Tibial nerve (tissue), 4 donors: ENCODE data around the gene USP37. TPM values are rescaled to one million over a fixed set of nuclear protein-coding genes. Genes with fewer than 3 reads are reported as not detected.
A peak's percentile ranks its signal among the peaks of the same experiment; 100 is the strongest.

Experiments used
- DNase-seq, 2 donors: peaks; one replicate each; pipeline ENCODE4 v3.0.0-alpha.2; 2019; ENCODE audit warnings: low spot score in 2 of 2
- H3K27ac ChIP-seq, 4 donors: fragments of 200-600 bp; sonication (generic) in 3 of 4; one replicate each; pipeline ENCODE4 v1.5.1; 2017 to 2019; ENCODE audit warnings: mild to moderate bottlenecking in 1 of 4
- H3K27me3 ChIP-seq, 2 donors: fragments of 200-600 bp; sonication (generic) in 1 of 2; one replicate each; pipeline versions ENCODE4 v1.5.1 to v1.6.0; 2017 to 2019
- H3K36me3 ChIP-seq, 3 donors: fragments of 200-600 bp; sonication (generic); one replicate each; pipeline ENCODE4 v1.5.1; 2018 to 2019
- H3K4me1 ChIP-seq, 4 donors: fragments of 200-600 bp; sonication (generic) in 3 of 4; one replicate each; pipeline ENCODE4 v1.5.1; 2017 to 2019
- H3K4me3 ChIP-seq, 4 donors: fragments of 200-600 bp; sonication (generic) in 3 of 4; one replicate each; pipeline ENCODE4 v1.5.1; 2017 to 2019; ENCODE audit warnings: mild to moderate bottlenecking in 1 of 4, moderate library complexity in 1 of 4
- H3K9me3 ChIP-seq, 4 donors: fragments of 200-600 bp; sonication (generic) in 3 of 4; one replicate each; pipeline ENCODE4 v1.5.1; 2017 to 2019
- EP300 ChIP-seq, 2 donors: sonication (generic); formaldehyde crosslinking; IDR thresholded peaks; one replicate each; pipeline ENCODE4 v1.6.1; 2017; ENCODE audit warnings: antibody characterized with exemption in 2 of 2, mild to moderate bottlenecking in 1 of 2
- POLR2A ChIP-seq, 2 donors: fragments of 450-650 bp; IDR thresholded peaks; one replicate each; pipeline ENCODE4 v1.6.1; 2017; ENCODE audit warnings: antibody characterized with exemption in 2 of 2, mild to moderate bottlenecking in 2 of 2, moderate library complexity in 2 of 2
- WGBS, 2 donors: methylation state at CpG; one replicate each; pipeline ENCODE4 v1.1.5; 2018; 5-methylcytosine and 5-hydroxymethylcytosine counted together
- total RNA-seq, 4 donors: library from RNA; depleted of rRNA; stranded (reverse); fragments of >200 nt; gene quantifications; one replicate each; pipeline ENCODE4 v1.1.0, GENCODE V29; 2016
- TF ChIP-seq, protein P1 (sequence below), 5 experiments: fragments of 200-600 bp in 3 of 5; fragments of 450-650 bp in 2 of 5; sonication (generic) in 3 of 5; IDR thresholded peaks; one replicate each; pipeline ENCODE4 v1.5.1; 2016 to 2019; ENCODE audit warnings: antibody characterized with exemption in 5 of 5, mild to moderate bottlenecking in 3 of 5, moderate library complexity in 2 of 5

The USP37 gene
- total RNA-seq, 4 donors from 2014 or later = 14.0 to 40.8 (median 19.9) TPM

DNA sequence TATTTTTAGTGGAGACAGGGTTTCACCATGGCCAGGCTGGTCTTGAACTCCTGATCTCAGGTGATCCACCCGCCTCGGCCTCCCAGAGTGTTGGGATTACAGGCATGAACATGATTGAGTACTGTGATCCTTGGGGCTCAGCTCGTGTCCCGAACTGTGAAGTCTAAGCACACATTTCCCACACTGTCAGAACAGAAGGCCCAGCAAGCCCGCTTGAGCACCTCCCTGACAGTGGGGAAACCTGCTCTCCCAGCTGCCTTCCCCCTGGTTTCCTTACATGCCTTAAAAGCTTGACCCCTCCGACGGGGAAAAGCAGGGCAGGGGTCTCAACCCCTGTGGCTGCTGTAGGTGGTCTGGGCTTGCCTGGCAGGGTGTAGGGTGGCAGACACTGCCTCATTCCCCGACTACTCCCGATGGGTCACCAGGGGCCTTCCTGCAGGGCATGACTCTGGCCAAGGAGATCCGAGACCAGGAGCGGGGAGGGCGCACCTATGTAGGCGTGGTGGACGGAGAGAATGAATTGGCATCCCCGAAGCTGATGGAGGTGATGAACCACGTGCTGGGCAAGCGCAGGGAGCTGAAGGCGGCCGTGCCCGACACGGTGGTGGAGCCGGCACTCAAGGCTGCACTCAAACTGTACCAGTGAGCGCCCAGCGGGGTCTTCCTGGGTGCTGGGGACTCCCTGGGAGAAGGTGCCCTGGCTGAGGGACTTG, 139.1 kb downstream of the USP37 start:
- H3K4me1 ChIP-seq = no peaks in the 10 kb centered on the region
- no peak overlapping the region for H3K4me3 ChIP-seq
- TF ChIP-seq POLR2A (IDR thresholded peaks at IDR 0.05) (no peak), EP300 (IDR thresholded peaks at IDR 0.05) (no peak)
- TF ChIP-seq, protein P1, sequence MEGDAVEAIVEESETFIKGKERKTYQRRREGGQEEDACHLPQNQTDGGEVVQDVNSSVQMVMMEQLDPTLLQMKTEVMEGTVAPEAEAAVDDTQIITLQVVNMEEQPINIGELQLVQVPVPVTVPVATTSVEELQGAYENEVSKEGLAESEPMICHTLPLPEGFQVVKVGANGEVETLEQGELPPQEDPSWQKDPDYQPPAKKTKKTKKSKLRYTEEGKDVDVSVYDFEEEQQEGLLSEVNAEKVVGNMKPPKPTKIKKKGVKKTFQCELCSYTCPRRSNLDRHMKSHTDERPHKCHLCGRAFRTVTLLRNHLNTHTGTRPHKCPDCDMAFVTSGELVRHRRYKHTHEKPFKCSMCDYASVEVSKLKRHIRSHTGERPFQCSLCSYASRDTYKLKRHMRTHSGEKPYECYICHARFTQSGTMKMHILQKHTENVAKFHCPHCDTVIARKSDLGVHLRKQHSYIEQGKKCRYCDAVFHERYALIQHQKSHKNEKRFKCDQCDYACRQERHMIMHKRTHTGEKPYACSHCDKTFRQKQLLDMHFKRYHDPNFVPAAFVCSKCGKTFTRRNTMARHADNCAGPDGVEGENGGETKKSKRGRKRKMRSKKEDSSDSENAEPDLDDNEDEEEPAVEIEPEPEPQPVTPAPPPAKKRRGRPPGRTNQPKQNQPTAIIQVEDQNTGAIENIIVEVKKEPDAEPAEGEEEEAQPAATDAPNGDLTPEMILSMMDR (IDR thresholded peaks at IDR 0.05) = no peak
- WGBS, 2 donors = 86 to 87% methylated on average over 14 to 24 of the region's 24 CpGs
- H3K27me3 ChIP-seq = no peaks in the 10 kb centered on the region
- no peak overlapping the region for H3K27ac ChIP-seq
- DNase-seq = no peak
- H3K9me3 ChIP-seq = no peaks in the 10 kb centered on the region
- H3K36me3 ChIP-seq = no peaks in the 10 kb centered on the region

DNA sequence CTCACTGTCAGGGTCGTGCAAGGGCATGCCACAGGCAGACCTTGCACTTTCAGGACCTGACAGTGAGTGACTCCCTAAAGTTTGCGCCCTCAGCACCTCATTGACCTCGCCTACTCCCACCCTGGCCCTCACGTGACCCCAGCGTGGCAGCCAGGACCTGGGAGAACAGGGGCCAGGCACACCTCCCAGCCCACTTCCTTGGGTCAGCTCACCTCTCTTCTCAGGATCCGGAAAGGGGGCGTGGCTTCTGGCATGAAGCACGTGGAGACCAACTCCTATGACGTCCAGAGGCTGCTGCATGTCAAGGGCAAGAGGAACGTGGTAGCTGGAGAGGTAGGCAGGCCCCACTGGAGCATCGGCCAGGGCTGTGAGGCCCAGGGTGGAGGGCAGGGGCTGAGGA, 140.4 kb downstream of the USP37 start:
- no peaks in the 10 kb centered on the region for H3K36me3 ChIP-seq
- 56 to 71% methylated on average over 11 of the region's 11 CpGs for WGBS, 2 donors
- no peak for DNase-seq

DNA sequence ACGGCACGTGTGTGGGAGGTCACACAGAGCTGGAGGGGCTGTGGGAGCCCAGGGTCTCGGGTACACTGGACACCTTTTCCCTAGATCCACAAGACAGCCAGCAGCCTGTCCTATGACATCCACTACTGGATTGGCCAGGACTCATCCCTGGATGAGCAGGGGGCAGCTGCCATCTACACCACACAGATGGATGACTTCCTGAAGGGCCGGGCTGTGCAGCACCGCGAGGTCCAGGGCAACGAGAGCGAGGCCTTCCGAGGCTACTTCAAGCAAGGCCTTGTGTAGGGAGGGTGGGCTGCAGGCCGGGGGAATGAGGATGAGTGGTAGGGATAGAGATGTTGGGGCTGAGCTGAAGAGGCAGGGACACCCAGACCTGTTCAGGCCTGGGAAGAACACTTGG, 142.6 kb downstream of the USP37 start:
- H3K4me3 ChIP-seq = no peak overlapping the region
- 86 to 90% methylated on average over 6 to 10 of the region's 10 CpGs for WGBS, 2 donors
- DNase-seq = no peak
- H3K27me3 ChIP-seq = no peaks in the 10 kb centered on the region
- no peaks in the 10 kb centered on the region for H3K9me3 ChIP-seq
- TF ChIP-seq, protein P1 (IDR thresholded peaks at IDR 0.05) = no peak
- no peak for TF ChIP-seq POLR2A (IDR thresholded peaks at IDR 0.05)
- no peak for TF ChIP-seq EP300 (IDR thresholded peaks at IDR 0.05)
- no peak overlapping the region for H3K27ac ChIP-seq
- no peaks in the 10 kb centered on the region for H3K36me3 ChIP-seq
- H3K4me1 ChIP-seq = no peaks in the 10 kb centered on the region

More for the DNA sequence above, 140.4 kb downstream of the USP37 start:
- H3K4me3 ChIP-seq = no peak overlapping the region
- no peaks in the 10 kb centered on the region for H3K27me3 ChIP-seq
- H3K27ac ChIP-seq = no peak overlapping the region
- no peaks in the 10 kb centered on the region for H3K4me1 ChIP-seq
- TF ChIP-seq POLR2A (IDR thresholded peaks at IDR 0.05) (no peak), EP300 (IDR thresholded peaks at IDR 0.05) (no peak)
- TF ChIP-seq, protein P1 (IDR thresholded peaks at IDR 0.05) = no peak
- no peaks in the 10 kb centered on the region for H3K9me3 ChIP-seq

DNA sequence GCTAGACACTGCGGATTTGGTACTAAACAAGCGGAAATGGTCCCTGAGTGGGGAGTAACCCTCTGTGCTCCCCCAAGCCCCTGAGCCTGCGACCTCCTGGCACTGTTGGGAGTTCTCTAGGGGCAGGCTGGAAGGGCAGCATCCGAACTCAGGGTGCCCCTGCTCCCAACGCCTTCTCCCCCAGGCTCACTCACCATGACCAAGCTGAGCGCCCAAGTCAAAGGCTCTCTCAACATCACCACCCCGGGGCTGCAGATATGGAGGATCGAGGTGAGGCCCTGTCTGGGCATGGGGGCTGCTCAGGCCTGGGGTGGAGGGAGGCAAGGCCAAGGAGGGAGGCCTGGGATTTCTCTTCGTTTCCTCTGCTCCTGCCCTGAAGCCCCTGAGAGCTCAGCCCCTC, 144.6 kb downstream of the USP37 start:
- Histone ChIP-seq H3K9me3 (no peaks in the 10 kb centered on the region), H3K4me1 (no peaks in the 10 kb centered on the region), H3K27me3 (no peaks in the 10 kb centered on the region), H3K36me3 (no peaks in the 10 kb centered on the region), H3K27ac (no peak overlapping the region), H3K4me3 (no peak overlapping the region)
- TF ChIP-seq POLR2A (IDR thresholded peaks at IDR 0.05) (no peak), EP300 (IDR thresholded peaks at IDR 0.05) (no peak)
- TF ChIP-seq, protein P1 (IDR thresholded peaks at IDR 0.05) = no peak
- 75 to 77% methylated on average over 8 to 9 of the region's 9 CpGs for WGBS, 2 donors
- no peak for DNase-seq

DNA sequence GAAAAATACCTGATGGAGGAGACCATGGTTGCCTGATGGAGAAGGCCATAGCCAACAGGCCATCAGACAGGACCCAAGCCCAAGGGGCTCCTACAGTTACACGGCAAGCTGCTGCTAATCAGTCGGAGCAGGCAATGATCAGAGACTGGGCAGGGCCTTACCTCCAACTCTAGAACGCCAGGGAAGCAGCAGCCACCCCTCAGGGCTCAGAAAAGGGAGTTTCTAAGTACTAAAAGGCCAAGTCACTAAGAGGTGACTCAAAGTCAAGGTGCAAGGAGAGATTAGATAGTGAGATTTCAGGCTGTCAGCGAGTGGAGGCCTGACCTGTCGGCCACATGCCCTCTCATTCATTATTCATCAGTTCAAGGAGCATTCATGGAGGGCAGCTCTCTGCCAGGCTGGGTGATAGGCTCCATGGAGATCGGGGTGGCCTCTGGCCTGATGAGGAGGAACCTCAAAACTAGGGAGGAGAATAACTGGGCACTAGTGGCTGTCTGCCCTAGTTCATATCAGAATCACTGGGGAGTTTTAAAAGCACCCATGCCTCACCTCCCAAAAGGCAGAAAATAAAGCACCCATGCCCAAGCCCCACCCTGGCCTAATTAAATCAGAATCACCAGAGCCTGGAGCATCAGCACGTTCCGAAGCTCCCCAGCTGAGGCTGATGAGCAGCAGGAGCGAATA, 145.6 kb downstream of the USP37 start:
- DNase-seq = no peak
- peak overlapping the region in 1 of 4 donors; percentile 19 for H3K27ac ChIP-seq
- no peak overlapping the region for H3K4me3 ChIP-seq
- WGBS, 2 donors = 87 to 89% methylated on average over 7 to 9 of the region's 9 CpGs
- TF ChIP-seq EP300 (IDR thresholded peaks at IDR 0.05) = no peak
- TF ChIP-seq, protein P1 (IDR thresholded peaks at IDR 0.05) = no peak
- H3K9me3 ChIP-seq = no peaks in the 10 kb centered on the region
- H3K4me1 ChIP-seq = no peaks in the 10 kb centered on the region
- H3K36me3 ChIP-seq = no peaks in the 10 kb centered on the region
- no peaks in the 10 kb centered on the region for H3K27me3 ChIP-seq
